ENCODE measurements around the gene EEF1AKMT3. TPM values are rescaled to one million over a fixed set of nuclear protein-coding genes. Genes with fewer than 3 reads are reported as not detected.

Gene EEF1AKMT3
- total and polyA plus RNA-seq, 2 of the 4 experiments (the other 2 are of a cell fraction) = 3.2 to 8.1 TPM

DNA sequence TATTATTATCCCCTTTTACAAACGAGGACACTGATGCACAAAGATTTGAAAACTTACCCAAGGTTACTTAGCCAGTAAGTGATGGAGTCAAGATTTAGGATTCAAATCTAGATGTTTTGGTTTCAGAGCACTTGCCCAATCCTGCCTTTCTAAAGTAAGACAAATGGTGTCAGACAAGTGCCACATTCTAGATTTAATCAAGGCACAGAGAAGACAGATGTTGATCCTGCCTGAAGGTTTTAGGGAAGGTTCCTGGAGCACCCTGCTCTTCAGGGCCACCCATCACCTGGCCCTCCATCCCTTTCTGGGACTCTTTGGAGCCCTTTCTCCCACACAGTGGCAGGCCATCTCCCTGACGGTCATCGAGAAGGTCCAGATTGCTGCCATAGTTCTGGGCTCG lies 14.6 kb upstream of the EEF1AKMT3 start:
- Histone ChIP-seq H4K20me1 (ENCODE audit: insufficient read depth, low read length) (no peaks in the 10 kb centered on the region; the same call in 1 of the 2 replicates), H3K23ac (ENCODE audit: low read depth, low read length) (no peak overlapping the region), H2BK15ac (ENCODE audit: low read depth, low read length) (no peak overlapping the region), H3K9ac (ENCODE audit: low read depth, low read length) (no peak overlapping the region), H2BK5ac (ENCODE audit: low read depth, low read length, poor library complexity, severe bottlenecking) (no peak overlapping the region), H2AK9ac (replicated peaks; ENCODE audit: low read depth, low read length, poor library complexity) (no peak overlapping the region), H3K14ac (replicated peaks; ENCODE audit: low read depth, low read length) (no peak overlapping the region), H4K91ac (ENCODE audit: insufficient read depth, low read depth, low read length) (no peak overlapping the region), H3K18ac (ENCODE audit: low read depth, low read length) (no peak overlapping the region), H3K36me3 (ENCODE audit: control insufficient read depth, insufficient read depth, low read length) (peaks cover 9% of the 10 kb centered on the region), H4K5ac (ENCODE audit: low read depth, low read length) (no peak overlapping the region), H3K4me2 (ENCODE audit: low read depth, low read length) (no peak overlapping the region), H3K27me3 (ENCODE audit: control insufficient read depth, insufficient read depth, low read length) (peaks cover 13% of the 10 kb centered on the region), H2AK5ac (ENCODE audit: low read depth, low read length) (no peak overlapping the region), H3K27ac (ENCODE audit: insufficient read depth, low read length) (no peak overlapping the region), H3K4me3 (ENCODE audit: insufficient read depth, low read depth, low read length) (no peak overlapping the region), H3K4me1 (ENCODE audit: control insufficient read depth, insufficient read depth, low read length) (peaks cover 3% of the 10 kb centered on the region; the same call in 1 of the 2 replicates), H2AFZ (replicated peaks; ENCODE audit: low read length, poor library complexity) (no peak overlapping the region), H3K9me1 (ENCODE audit: insufficient read depth, low read length) (peaks cover 4% of the 10 kb centered on the region), H4K8ac (ENCODE audit: low read depth in 2 of 2, low read length in 2 of 2) (no peak overlapping the region), H2BK20ac (ENCODE audit: low read depth, low read length) (no peak overlapping the region), H3K56ac (ENCODE audit: extremely low read depth, insufficient read depth, low read length) (no peak overlapping the region), H3K4ac (ENCODE audit: low read depth, low read length) (no peak overlapping the region), H3K79me1 (ENCODE audit: low read depth in 1 of 2, low read length in 2 of 2) (0 out of 4 replicates have a peak, but pooled peaks cover 0 to 3% of the 10 kb centered on the region in 2 experiments), H2BK120ac (ENCODE audit: low read depth, low read length) (no peak overlapping the region), H3K9me3 (ENCODE audit: control insufficient read depth, insufficient read depth, low read length) (no peaks in the 10 kb centered on the region)
- intact Hi-C loops (cut with micrococcal nuclease) (no loop called here), in situ Hi-C loops (cut with MboI; ENCODE audit: low sequenced_read_pairs) (no loop called here), dilution Hi-C loops (cut with HindIII; ENCODE audit: low sequenced_read_pairs, unreplicated experiment) (no loop called here)
- no TSS peak for BruUV-seq (replicated peaks)
- CTCF ChIA-PET = no interaction called here
- DNase-seq = no peak
- 96% methylated on average over 3 of the region's 4 CpGs; no CpG with 5 or more reads in 1 of the 2 experiments for WGBS, 2 experiments (ENCODE audit: extremely low coverage in 2 of 2, insufficient read length in 1 of 2)
- POLR2A ChIA-PET (ENCODE audit: unreplicated experiment) = no interaction called here
- no peak for ATAC-seq (ENCODE audit: low read depth)
- TF ChIP-seq CEBPB (IDR thresholded peaks at IDR 0.05; ENCODE audit: low read depth, low read length) (no peak), POLR2A (IDR thresholded peaks at IDR 0.05; ENCODE audit: low read depth, low read length) (no peak), CTCF (conservative IDR thresholded peaks at IDR 0.05; ENCODE audit: low read depth, low read length) (no peak)
